Measurements from ENCODE around the gene DNAH10. TPM values are rescaled to one million over a fixed set of nuclear protein-coding genes. Genes with fewer than 3 reads are reported as not detected.

The DNAH10 gene
- total and polyA plus RNA-seq, 10 of the 15 experiments (the other 5 are each of a cell fraction or from before 2014, with no cell fraction given), result 0.01 to 0.32 (median 0.06) TPM

GRCh38 chr12:123833830-123834229 lies 71.7 kb downstream of the DNAH10 start:
- ChIA-PET SMC1A (ENCODE audit: uncharacterized antibody, unreplicated experiment) (no interaction called here), CTCF (no interaction called here), POLR2A (interaction anchor here (0.6 kb wide), 1 partner anchor 143 kb away, joined by 3 read pairs; no protein-coding TSS in a partner anchor), RAD21 (ENCODE audit: unreplicated experiment) (no interaction called here)
- no peaks in the 10 kb centered on the region for H4K20me1 ChIP-seq (ENCODE audit: control insufficient read depth, insufficient read depth)
- H3K4me2 ChIP-seq (ENCODE audit: control insufficient read depth, insufficient read depth), result no peak overlapping the region
- no peaks in the 10 kb centered on the region for H3K4me1 ChIP-seq (ENCODE audit: control insufficient read depth, insufficient read depth, low read length)
- ATAC-seq (no peak), DNase-seq (ENCODE audit: low read depth, low spot score) (no peak), FAIRE-seq (no peak)
- H2AFZ ChIP-seq (ENCODE audit: control insufficient read depth, low read depth, low read length), result no peak overlapping the region
- no peaks in the 10 kb centered on the region for H3K27me3 ChIP-seq (replicated peaks in 1 of 2; ENCODE audit: control insufficient read depth in 2 of 2, insufficient read depth in 2 of 2, low read length in 1 of 2)
- H3K9ac ChIP-seq (ENCODE audit: control insufficient read depth, insufficient read depth, low read length), result no peak overlapping the region
- in situ Hi-C loops (cut with MboI), result no loop called here
- no peaks in the 10 kb centered on the region for H3K36me3 ChIP-seq (ENCODE audit: control insufficient read depth in 2 of 2, insufficient read depth in 2 of 2, low read length in 1 of 2)
- BruUV-seq (replicated peaks), result no TSS peak
- no peak overlapping the region for H3K27ac ChIP-seq (ENCODE audit: control insufficient read depth, insufficient read depth)
- no peak overlapping the region for H3K4me3 ChIP-seq
- no peaks in the 10 kb centered on the region for H3K79me2 ChIP-seq (ENCODE audit: control insufficient read depth, insufficient read depth, low read length)
- intact Hi-C loops (cut with micrococcal nuclease; ENCODE audit: unreplicated experiment), result no loop called here
- TF ChIP-seq RELB (IDR thresholded peaks at IDR 0.05; ENCODE audit: low read depth), result no peak
- TF ChIP-seq POLR2AphosphoS2 (IDR thresholded peaks at IDR 0.05; ENCODE audit: low read depth, low read length), result no peak
- TF ChIP-seq PML (IDR thresholded peaks at IDR 0.05; ENCODE audit: low read length), result no peak
- no peak for TF ChIP-seq EZH2 (IDR thresholded peaks at IDR 0.05; ENCODE audit: borderline replicate concordance, control insufficient read depth, low read depth, low read length)
- TF ChIP-seq SIN3A (IDR thresholded peaks at IDR 0.05; ENCODE audit: low read depth, low read length), result no peak
- TF ChIP-seq GATAD2B (conservative IDR thresholded peaks at IDR 0.05; ENCODE audit: low read depth), result no peak
- no peak for TF ChIP-seq ZBED1 (IDR thresholded peaks at IDR 0.05; ENCODE audit: borderline replicate concordance)
- no peak for TF ChIP-seq NR2F1 (conservative IDR thresholded peaks at IDR 0.05)
- TF ChIP-seq CBFB (IDR thresholded peaks at IDR 0.05; ENCODE audit: low read depth), result no peak
- TF ChIP-seq CHD1 (IDR thresholded peaks at IDR 0.05; ENCODE audit: low read depth, low read length), result no peak
- no peak for TF ChIP-seq MEF2A (IDR thresholded peaks at IDR 0.05; ENCODE audit: insufficient read depth, low read depth, low read length)
- no peak for TF ChIP-seq ESRRA (IDR thresholded peaks at IDR 0.05; ENCODE audit: low read length)
- no peak for TF ChIP-seq KAT2A (conservative IDR thresholded peaks at IDR 0.05; ENCODE audit: control insufficient read depth, low read depth, low read length)
- peaks cover 1% of the 10 kb centered on the region for H3K9me3 ChIP-seq (replicated peaks; ENCODE audit: control insufficient read depth, insufficient read depth, low read length)
